DOHH2 (cell line): Measurements from ENCODE around the gene ARHGEF7.

Source experiments
- H3F3A ChIP-seq: fragments of 200-600 bp; sonication (generic), shearing (Covaris generic); 2 replicates; pipeline ENCODE4 v1.6.0; 2016; ENCODE audit warnings: antibody characterized with exemption, mild to moderate bottlenecking; ENCODE audit not compliant: control insufficient read depth, insufficient read depth
- H3K27ac ChIP-seq: fragments of 200-600 bp; sonication (generic); 2 replicates; pipeline ENCODE4 v1.5.1; 2014; ENCODE audit warnings: low read depth, mild to moderate bottlenecking, low read length, moderate library complexity
- H3K27me3 ChIP-seq: fragments of 200-600 bp; sonication (generic); 2 replicates; pipeline ENCODE4 v1.6.1; 2014; ENCODE audit warnings: mild to moderate bottlenecking, low read length, mixed read lengths; ENCODE audit not compliant: control insufficient read depth
- H3K36me3 ChIP-seq: fragments of 200-600 bp; sonication (generic); 2 replicates; pipeline ENCODE4 v1.6.1; 2014; ENCODE audit warnings: mild to moderate bottlenecking, low read length, moderate library complexity, mixed read lengths; ENCODE audit not compliant: control insufficient read depth
- H3K4me1 ChIP-seq: fragments of 200-600 bp; sonication (generic); 2 replicates; pipeline ENCODE4 v1.6.1; 2014; ENCODE audit warnings: mild to moderate bottlenecking, low read length, mixed read lengths; ENCODE audit not compliant: control insufficient read depth
- H3K4me2 ChIP-seq: fragments of 200-600 bp; sonication (generic); 2 replicates; pipeline ENCODE4 v1.6.0; 2014; ENCODE audit warnings: mild to moderate bottlenecking, low read length, moderate library complexity
- H3K4me3 ChIP-seq: fragments of 200-600 bp; sonication (generic); 2 replicates; pipeline ENCODE4 v1.5.1; 2014; ENCODE audit warnings: mild to moderate bottlenecking, low read length, mixed read lengths
- H3K79me2 ChIP-seq: fragments of 200-600 bp; sonication (generic); 2 replicates; pipeline ENCODE4 v1.6.1; 2014; ENCODE audit warnings: mild to moderate bottlenecking, low read length, mixed read lengths; ENCODE audit not compliant: control insufficient read depth
- H3K9me2 ChIP-seq: fragments of 200-600 bp; sonication (generic); replicated peaks from 2 replicates; pipeline ENCODE4 v1.6.1; 2014; ENCODE audit warnings: mild to moderate bottlenecking, low read length, mixed read lengths; ENCODE audit not compliant: control insufficient read depth
- H3K9me3 ChIP-seq: fragments of 200-600 bp; sonication (generic); 2 replicates; pipeline ENCODE4 v1.6.1; 2014; ENCODE audit warnings: antibody characterized with exemption, low read length, mixed read lengths; ENCODE audit not compliant: control insufficient read depth, insufficient read depth
- H4K20me1 ChIP-seq: fragments of 200-600 bp; sonication (generic); 2 replicates; pipeline ENCODE4 v1.6.0; 2014; ENCODE audit warnings: low read depth, mild to moderate bottlenecking, antibody characterized with exemption, low read length, moderate library complexity; ENCODE audit not compliant: control insufficient read depth, insufficient read depth
- CTCF ChIP-seq: fragments of 200-600 bp; sonication (generic); IDR thresholded peaks from one replicate; pipeline ENCODE4 v1.5.1; 2014; ENCODE audit warnings: antibody characterized with exemption, mild to moderate bottlenecking, low read depth, low read length; ENCODE audit not compliant: poor library complexity, severe bottlenecking
- EZH2phosphoT487 ChIP-seq: fragments of 200-600 bp; sonication (generic); IDR thresholded peaks from 2 replicates; pipeline ENCODE4 v1.6.1; 2017; ENCODE audit warnings: borderline replicate concordance, mild to moderate bottlenecking, antibody characterized with exemption, low read length, moderate library complexity, mixed read lengths

Gene ARHGEF7

GRCh38 chr13:111324736-111325135 is 209.6 kb downstream of the ARHGEF7 start:
- Histone ChIP-seq H3K27ac (no peak overlapping the region), H3K4me1 (no peaks in the 10 kb centered on the region), H3F3A (no peaks in the 10 kb centered on the region), H3K9me2 (no peaks in the 10 kb centered on the region), H3K9me3 (no peaks in the 10 kb centered on the region), H3K4me3 (no peak overlapping the region), H4K20me1 (no peaks in the 10 kb centered on the region), H3K27me3 (no peaks in the 10 kb centered on the region), H3K4me2 (no peak overlapping the region), H3K36me3 (no peaks in the 10 kb centered on the region), H3K79me2 (no peaks in the 10 kb centered on the region)
- TF ChIP-seq CTCF (no peak), EZH2phosphoT487 (no peak)

- no peak overlapping the region for H3K4me3 ChIP-seq
- no peaks in the 10 kb centered on the region for H3K9me3 ChIP-seq
- H3K79me2 ChIP-seq: no peaks in the 10 kb centered on the region
- no peaks in the 10 kb centered on the region for H3F3A ChIP-seq
- no peaks in the 10 kb centered on the region for H3K4me1 ChIP-seq
- no peak overlapping the region for H3K27ac ChIP-seq
- no peak for TF ChIP-seq CTCF
- TF ChIP-seq EZH2phosphoT487: no peak
- H3K9me2 ChIP-seq: no peaks in the 10 kb centered on the region
- no peak overlapping the region for H3K4me2 ChIP-seq
- no peaks in the 10 kb centered on the region for H4K20me1 ChIP-seq
- no peaks in the 10 kb centered on the region for H3K27me3 ChIP-seq
- no peaks in the 10 kb centered on the region for H3K36me3 ChIP-seq
Measured at GRCh38 chr13:111325146-111325890, 210.2 kb downstream of the ARHGEF7 start.

GRCh38 chr13:111325941-111326620 is 211.0 kb downstream of the ARHGEF7 start:
- Histone ChIP-seq H3K27ac (no peak overlapping the region), H4K20me1 (no peaks in the 10 kb centered on the region), H3K4me1 (no peaks in the 10 kb centered on the region), H3K9me2 (no peaks in the 10 kb centered on the region), H3K4me3 (no peak overlapping the region), H3K27me3 (no peaks in the 10 kb centered on the region), H3F3A (no peaks in the 10 kb centered on the region), H3K36me3 (no peaks in the 10 kb centered on the region), H3K4me2 (no peak overlapping the region), H3K9me3 (no peaks in the 10 kb centered on the region), H3K79me2 (no peaks in the 10 kb centered on the region)
- TF ChIP-seq EZH2phosphoT487 (no peak), CTCF (no peak)
